GM21526 (cell line): Measurements from ENCODE around the gene TRABD2B.
"Not testable (repeated sequence)": the region's sequence is repeated elsewhere in the genome, so short reads cannot be mapped to it uniquely, and the experiment has no call there.

Source experiments
- ATAC-seq: cut with Tn5 transposase; IDR thresholded peaks from one replicate; pipeline ENCODE4 v1.9.1; 2021; ENCODE audit warnings: moderate library complexity; ENCODE audit not compliant: unreplicated experiment, low FRiP score

TRABD2B gene

GRCh38 chr1:47970882-47971281 is 26.3 kb downstream of the TRABD2B start:
- no peak for ATAC-seq

- no peak for ATAC-seq
Observed at GRCh38 chr1:47969478-47969877, 27.7 kb downstream of the TRABD2B start.

DNA sequence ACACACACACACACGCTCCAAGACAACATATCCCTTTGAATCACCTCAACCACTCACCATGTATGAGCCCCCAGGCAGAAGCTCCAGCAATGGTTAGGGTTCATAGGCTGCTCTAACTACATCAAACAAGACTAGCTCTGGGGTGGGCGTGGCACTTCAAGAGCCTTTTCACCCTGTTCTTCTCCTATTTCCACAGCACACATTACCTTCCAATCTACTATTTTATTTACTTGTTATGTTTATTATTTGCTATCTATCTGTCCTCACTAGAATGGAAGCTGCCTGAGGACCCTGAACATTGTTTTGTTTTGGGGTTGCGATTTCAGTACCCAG is 28.7 kb downstream of the TRABD2B start:
- ATAC-seq = no peak

- ATAC-seq = no peak
Observed at GRCh38 chr1:47967864-47968555, 29.2 kb downstream of the TRABD2B start.

- ATAC-seq = no peak
Observed at GRCh38 chr1:47965816-47966215, 31.4 kb downstream of the TRABD2B start.

DNA sequence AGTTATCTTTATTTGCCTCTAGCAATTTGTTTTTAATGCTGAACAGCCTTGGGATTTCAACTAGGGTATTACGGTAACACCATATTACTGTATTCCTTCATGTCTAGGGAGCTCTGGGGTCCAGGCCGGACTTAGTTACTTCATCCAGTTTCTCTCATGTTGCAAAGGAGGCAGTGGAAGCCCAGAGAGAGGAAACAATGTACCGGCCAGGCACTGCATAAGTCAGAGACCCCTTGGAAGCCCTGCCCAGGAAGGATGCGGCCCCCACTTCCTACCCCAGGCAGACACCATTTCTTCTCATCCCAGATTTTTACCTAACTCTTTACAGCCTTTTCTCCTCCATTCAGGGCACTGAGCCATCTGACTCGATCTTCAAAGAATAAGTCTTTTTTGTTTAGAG is 32.5 kb downstream of the TRABD2B start:
- no peak for ATAC-seq

- no peak for ATAC-seq
Observed at GRCh38 chr1:47963568-47964358, 33.4 kb downstream of the TRABD2B start.

DNA sequence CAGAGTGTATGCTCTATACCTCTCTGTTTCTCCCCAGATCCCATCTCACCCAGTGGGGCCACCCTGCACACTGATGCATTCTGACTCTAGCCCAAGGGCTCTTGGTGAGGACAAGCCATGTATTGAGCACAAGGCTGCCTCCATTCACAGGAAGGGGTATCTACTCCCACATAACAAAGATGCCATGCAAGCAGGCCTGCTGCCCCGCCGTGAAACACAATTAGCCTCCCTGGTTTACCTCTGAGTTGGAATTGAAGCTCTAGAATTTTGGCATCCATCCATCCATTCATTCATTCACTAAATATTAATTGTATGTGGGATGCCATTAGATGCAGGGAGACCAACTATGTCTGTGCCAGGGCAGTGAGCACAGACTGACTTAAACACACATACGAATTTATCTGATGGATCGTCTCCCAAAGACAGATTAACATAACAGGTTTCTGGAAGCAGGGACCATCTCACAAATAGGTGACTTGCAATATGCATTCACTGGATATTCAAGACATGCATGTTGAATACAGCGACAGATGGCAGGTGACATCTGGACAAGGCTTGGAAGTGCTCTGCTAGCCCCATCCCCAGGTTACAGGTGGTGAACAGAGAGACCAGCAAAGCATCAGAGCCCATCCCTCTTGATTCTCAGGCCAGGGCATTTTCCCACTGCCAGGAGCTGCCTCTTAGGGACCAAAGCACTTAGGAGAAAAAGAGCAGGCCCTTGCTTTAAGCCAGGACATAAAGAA is 34.3 kb downstream of the TRABD2B start:
- ATAC-seq = no peak

DNA sequence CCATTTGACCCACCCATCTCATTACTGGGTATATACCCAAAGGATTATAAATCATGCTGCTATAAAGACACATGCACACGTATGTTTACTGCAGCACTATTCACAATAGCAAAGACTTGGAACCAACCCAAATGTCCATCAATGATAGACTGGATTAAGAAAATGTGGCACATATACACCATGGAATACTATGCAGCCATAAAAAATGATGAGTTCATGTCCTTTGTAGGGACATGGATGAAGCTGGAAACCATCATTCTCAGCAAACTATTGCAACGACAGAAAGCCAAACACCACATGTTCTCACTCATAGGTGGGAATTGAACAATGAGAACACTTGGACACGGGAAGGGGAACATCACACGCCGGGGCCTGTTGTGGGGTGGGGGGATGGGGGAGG is 35.4 kb downstream of the TRABD2B start:
- ATAC-seq = not testable (repeated sequence)

DNA sequence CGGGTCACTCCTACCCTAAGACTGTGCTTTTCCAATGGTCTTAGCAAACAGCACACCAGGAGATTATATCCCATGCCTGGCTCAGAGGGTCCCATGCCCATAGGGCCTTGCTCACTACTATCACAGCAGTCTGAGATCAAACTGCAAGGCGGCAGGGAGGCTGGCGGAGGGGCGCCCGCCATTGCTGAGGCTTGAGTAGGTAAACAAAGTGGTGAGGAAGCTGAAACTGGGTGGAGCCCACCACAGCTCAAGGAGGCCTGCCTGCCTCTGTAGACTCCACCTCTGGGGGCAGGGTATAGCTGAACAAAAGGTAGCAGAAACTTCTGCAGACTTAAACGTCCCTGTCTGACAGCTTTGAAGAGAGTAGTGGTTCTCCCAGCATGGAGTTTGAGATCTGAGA is 40.7 kb downstream of the TRABD2B start:
- ATAC-seq = not testable (repeated sequence)

DNA sequence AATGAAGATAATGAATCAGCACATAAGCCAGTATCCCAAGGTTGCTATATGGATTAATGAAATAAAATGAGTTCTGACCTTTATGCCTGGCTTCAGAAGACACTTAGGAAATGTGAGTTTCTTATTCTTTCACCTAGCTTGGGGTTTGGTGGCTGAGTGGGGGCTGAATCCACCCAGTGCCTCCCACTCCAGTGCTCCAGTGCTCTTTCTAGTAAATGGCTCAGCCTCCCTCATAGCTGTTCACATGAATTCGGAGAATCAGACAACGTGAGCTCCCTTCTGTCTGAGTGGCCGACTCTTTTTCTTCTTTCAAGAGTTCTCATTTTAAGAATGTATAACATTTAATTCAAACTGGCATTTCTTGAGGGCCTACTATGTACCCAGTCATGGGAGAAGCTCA is 43.5 kb downstream of the TRABD2B start:
- no peak for ATAC-seq

DNA sequence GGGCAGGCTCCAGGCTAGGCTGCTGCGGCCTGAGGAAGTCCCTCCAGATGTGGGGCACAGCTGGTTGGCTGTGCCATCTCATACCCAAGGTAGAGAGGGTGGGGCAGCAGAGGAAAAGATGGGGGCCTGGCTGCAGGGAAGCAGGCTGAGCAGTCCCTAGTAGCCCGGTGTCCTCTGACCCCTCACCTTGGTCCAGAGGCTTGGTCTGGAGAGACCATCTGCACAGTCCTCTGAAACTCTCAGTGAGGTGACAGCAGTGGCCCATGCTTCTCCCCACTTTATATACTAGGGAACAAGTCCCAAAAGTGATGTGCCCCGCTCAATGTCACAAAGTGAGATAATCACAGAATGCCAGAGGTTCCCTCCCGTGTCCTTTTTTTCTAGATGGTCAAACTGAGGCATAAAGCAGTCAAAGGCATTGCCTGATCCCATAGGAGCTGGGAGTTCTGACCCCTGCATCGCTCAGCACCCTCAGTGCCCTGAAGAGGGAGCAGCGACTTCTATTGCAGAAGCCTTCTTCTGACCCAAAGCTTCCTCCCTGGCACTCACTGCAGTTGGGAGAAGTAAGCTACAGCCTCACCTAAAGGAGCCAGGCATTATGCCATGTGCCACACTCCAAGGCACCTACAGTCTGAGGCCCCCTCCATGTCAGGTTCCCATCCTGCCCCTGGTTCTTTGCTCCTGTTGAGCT is 45.5 kb downstream of the TRABD2B start:
- ATAC-seq = no peak

DNA sequence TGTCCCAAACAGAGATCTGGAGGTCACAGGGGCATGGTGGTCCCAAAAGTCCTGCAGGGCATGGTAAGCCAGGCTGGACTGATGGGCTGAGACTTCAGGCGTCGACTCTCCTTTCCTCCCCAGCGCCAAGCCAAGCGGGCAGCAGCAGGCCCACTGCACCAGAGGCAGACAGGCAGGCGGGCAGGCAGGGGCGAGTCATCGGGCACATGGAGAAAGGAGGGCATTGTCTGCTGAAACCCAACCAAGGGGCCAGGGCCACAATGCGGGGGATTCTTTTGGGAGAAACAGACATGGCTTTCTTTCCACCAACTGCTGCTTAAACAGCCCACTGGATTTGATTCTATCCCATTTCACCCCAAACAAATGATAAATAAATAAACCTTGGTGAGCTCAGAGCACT is 46.2 kb downstream of the TRABD2B start:
- ATAC-seq = no peak

DNA sequence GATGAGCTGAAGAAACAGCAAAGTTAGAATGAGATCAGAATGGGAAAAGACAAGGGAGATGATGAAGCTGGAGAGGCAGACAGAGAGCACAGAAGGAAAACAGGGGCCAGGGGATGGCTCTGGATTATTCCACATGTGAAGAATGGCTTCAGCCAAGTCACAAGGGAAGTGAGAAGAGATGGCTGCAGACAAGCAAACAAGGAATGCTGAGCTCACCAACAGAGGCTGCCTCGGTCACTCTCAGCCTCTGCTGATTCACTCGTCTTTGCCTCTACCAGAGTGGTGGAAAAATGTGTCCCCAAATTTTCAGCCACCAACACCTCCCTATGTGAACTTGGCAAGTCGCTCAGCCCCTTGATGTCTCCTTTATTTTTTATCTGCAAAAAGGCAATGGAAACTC is 46.7 kb downstream of the TRABD2B start:
- no peak for ATAC-seq

DNA sequence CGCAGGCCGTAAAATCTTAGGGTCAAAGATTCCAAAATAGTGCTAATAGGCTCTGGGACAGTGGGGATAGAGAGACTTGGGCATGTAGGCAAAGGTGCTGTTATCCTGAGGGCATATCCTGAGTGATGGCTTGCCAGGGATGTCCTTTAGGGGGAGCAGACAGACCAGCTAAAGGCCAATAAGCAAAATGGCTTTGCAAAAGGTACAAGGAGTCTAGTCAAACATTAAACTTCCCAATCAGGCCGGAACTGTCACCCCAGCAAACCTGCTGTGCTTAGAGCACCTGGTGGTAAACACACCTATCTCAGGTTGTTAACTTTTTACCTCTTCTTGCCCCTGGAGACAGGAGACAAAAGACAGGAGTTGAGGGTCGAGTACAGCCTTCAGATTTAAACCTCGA is 49.1 kb downstream of the TRABD2B start:
- ATAC-seq = no peak

GRCh38 chr1:47947531-47947930 is 49.7 kb downstream of the TRABD2B start:
- ATAC-seq = no peak

GRCh38 chr1:47944561-47944960 is 52.6 kb downstream of the TRABD2B start:
- ATAC-seq = no peak

DNA sequence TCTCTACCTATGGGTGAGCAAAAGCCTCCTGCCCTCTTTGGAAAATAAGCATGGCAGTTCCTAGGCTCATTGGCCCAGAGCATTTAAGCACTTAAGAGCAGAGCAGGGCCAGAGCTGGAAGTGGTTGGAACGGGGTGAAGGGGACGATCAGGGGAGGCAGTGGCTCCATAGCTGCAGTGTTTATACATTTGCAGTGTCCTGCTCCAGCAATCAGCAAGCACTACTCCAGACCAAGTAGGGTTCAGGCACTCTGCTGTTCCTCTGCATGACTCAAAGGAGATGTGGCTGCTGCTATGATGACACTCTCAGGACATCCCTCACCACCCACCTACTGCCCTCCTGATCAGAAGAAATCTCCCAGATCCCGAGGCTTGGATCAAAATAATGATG is 55.0 kb downstream of the TRABD2B start:
- ATAC-seq = no peak

GRCh38 chr1:47941609-47942239 is 55.5 kb downstream of the TRABD2B start:
- ATAC-seq = no peak

DNA sequence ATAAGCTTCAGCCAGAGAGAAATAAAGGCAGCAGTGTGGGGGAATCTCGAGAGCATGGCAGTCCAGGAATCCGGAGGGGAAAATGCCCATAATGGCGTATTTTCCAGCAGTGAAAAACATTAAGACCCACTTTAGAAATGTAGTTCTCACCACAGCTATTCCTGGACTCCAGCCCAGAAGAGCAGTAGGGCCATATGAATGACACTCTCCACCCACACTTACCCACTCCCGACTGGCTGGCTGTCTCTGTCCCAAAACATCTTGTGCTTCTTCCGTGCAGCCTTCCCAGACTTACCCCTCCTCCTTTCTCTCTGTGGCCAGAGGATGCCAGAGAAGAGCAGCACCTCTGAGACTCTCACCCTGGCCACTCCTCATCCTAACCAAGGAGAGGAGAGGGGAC is 56.4 kb downstream of the TRABD2B start:
- no peak for ATAC-seq

DNA sequence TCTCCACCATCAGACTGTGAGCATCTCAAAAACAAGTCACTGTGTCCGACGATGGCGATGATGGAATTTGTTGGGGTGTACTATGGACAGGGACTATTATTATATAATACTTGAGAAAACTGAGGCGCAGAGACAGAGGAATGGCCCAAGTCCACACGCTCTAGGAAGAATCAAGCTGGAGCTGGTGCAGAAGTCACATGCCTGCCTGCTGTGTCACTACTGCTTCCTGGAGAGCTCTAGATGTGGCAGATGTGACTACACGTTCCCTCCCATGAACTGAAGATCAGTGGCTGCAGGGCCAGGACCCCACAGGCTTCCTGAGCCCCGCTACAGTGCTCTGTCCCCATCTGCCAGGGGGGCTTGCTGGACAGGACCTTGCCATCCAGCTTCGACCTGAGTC is 56.9 kb downstream of the TRABD2B start:
- ATAC-seq = no peak
